GM21367 (cell line): Measurements from ENCODE around the gene PROX1.
"Not testable (repeated sequence)": the region's sequence is repeated elsewhere in the genome, so short reads cannot be mapped to it uniquely, and the experiment has no call there.

Experiments used
- ATAC-seq: cut with Tn5 transposase; IDR thresholded peaks from one replicate; pipeline ENCODE4 v1.9.1; 2021; ENCODE audit not compliant: unreplicated experiment

PROX1 gene

GRCh38 chr1:214066936-214067335 lies 79.2 kb downstream of the PROX1 start:
- no peak for ATAC-seq

- no peak for ATAC-seq
Observed at GRCh38 chr1:214067397-214067796, 79.6 kb downstream of the PROX1 start.

GRCh38 chr1:214067853-214068703 lies 80.3 kb downstream of the PROX1 start:
- ATAC-seq, result no peak

- no peak for ATAC-seq
Observed at GRCh38 chr1:214068979-214069378, 81.2 kb downstream of the PROX1 start.

GRCh38 chr1:214071469-214071868 lies 83.7 kb downstream of the PROX1 start:
- ATAC-seq, result no peak

- no peak for ATAC-seq
Observed at GRCh38 chr1:214072426-214073157, 84.8 kb downstream of the PROX1 start.

GRCh38 chr1:214074477-214074876 lies 86.7 kb downstream of the PROX1 start:
- no peak for ATAC-seq

GRCh38 chr1:214075305-214075998 lies 87.7 kb downstream of the PROX1 start:
- no peak for ATAC-seq

- no peak for ATAC-seq
Observed at GRCh38 chr1:214075999-214076707, 88.4 kb downstream of the PROX1 start.

GRCh38 chr1:214076708-214077065 lies 88.9 kb downstream of the PROX1 start:
- no peak for ATAC-seq

GRCh38 chr1:214078950-214079349 lies 91.2 kb downstream of the PROX1 start:
- ATAC-seq, result no peak

GRCh38 chr1:214085325-214085724 lies 97.6 kb downstream of the PROX1 start:
- no peak for ATAC-seq

GRCh38 chr1:214086945-214087344 lies 99.2 kb downstream of the PROX1 start:
- ATAC-seq, result no peak

GRCh38 chr1:214089003-214089402 lies 101.2 kb downstream of the PROX1 start:
- ATAC-seq, result not testable (repeated sequence)
